OCI-LY7 (cell line): Measurements from ENCODE around the gene ARL13A. TPM values are rescaled to one million over a fixed set of nuclear protein-coding genes. Genes with fewer than 3 reads are reported as not detected.

ENCODE experiments used
- BruUV-seq: library from RNA; stranded (reverse); fragments of 400-500 nt; replicated peaks from 2 replicates; lab custom pipeline; 2021; lab: Mats Ljungman, UMichigan
- CTCF ChIA-PET: fragments of 300-600 bp; sonication (Branson Sonifier 250); formaldehyde crosslinking; loops from one replicate; lab custom pipeline; 2022; ENCODE audit warnings: antibody characterized with exemption; ENCODE audit not compliant: unreplicated experiment; lab: Charles Lee
- POLR2A ChIA-PET: fragments of 300-600 bp; sonication (Branson Sonifier 250); formaldehyde crosslinking; loops from one replicate; lab custom pipeline; 2022; ENCODE audit warnings: antibody characterized with exemption; lab: Charles Lee
- DNase-seq: peaks from one replicate; pipeline ENCODE4 v3.0.0-alpha.2; 2015; ENCODE audit warnings: low spot score
- H2AFZ ChIP-seq: fragments of 200-600 bp; sonication (generic), shearing (Covaris generic); 2 replicates; pipeline ENCODE4 v1.6.1; 2014; ENCODE audit warnings: mild to moderate bottlenecking, antibody characterized with exemption, low read length, moderate library complexity
- H3K27ac ChIP-seq: fragments of 200-600 bp; sonication (generic); 2 replicates; pipeline ENCODE4 v1.5.1; 2014; ENCODE audit warnings: mixed run types, low read depth, mild to moderate bottlenecking, moderate library complexity, low read length, inconsistent platforms; ENCODE audit not compliant: poor library complexity, severe bottlenecking
- H3K36me3 ChIP-seq: fragments of 200-600 bp; sonication (generic); 2 replicates; pipeline ENCODE4 v1.6.1; 2014; ENCODE audit warnings: mild to moderate bottlenecking, antibody characterized with exemption, low read length, moderate library complexity, mixed read lengths; ENCODE audit not compliant: insufficient read depth
- H3K4me1 ChIP-seq: fragments of 200-600 bp; sonication (generic); 2 replicates; pipeline ENCODE4 v1.5.1; 2014; ENCODE audit warnings: mild to moderate bottlenecking, low read length; ENCODE audit not compliant: insufficient read depth, poor library complexity, severe bottlenecking
- H3K4me2 ChIP-seq: fragments of 200-600 bp; sonication (generic); 2 replicates; pipeline ENCODE4 v1.6.1; 2014; ENCODE audit warnings: mild to moderate bottlenecking, low read length
- H3K4me3 ChIP-seq: fragments of 200-600 bp; sonication (generic); 2 replicates; pipeline ENCODE4 v1.5.1; 2014; ENCODE audit warnings: mild to moderate bottlenecking, low read depth, low read length; ENCODE audit not compliant: poor library complexity, severe bottlenecking
- H3K79me2 ChIP-seq: fragments of 200-600 bp; sonication (generic); 2 replicates; pipeline ENCODE4 v1.6.1; 2016; ENCODE audit warnings: low read depth, mild to moderate bottlenecking, low read length, moderate library complexity, mixed read lengths; ENCODE audit not compliant: insufficient read depth
- H3K9me2 ChIP-seq: fragments of 200-600 bp; sonication (generic); 2 replicates; pipeline ENCODE4 v1.6.1; 2016; ENCODE audit warnings: mild to moderate bottlenecking, low read length, mixed read lengths; ENCODE audit not compliant: insufficient read depth
- H3K9me3 ChIP-seq: fragments of 200-600 bp; sonication (generic); 2 replicates; pipeline ENCODE4 v1.6.1; 2014; ENCODE audit warnings: mild to moderate bottlenecking, mixed run types, low read length, mixed read lengths
- H4K20me1 ChIP-seq: fragments of 200-600 bp; sonication (generic); 2 replicates; pipeline ENCODE4 v1.6.1; 2014; ENCODE audit warnings: mild to moderate bottlenecking, antibody characterized with exemption, low read length, moderate library complexity, mixed read lengths; ENCODE audit not compliant: insufficient read depth
- CTCF ChIP-seq: fragments of 200-600 bp; sonication (generic); conservative IDR thresholded peaks from 2 replicates; pipeline ENCODE4 v1.5.1; 2014; ENCODE audit warnings: mild to moderate bottlenecking, antibody characterized with exemption, low read length, moderate library complexity, mixed read lengths
- EZH2phosphoT487 ChIP-seq: fragments of 200-600 bp; sonication (generic); IDR thresholded peaks from 2 replicates; pipeline ENCODE4 v1.6.1; 2018; ENCODE audit warnings: low read depth, borderline replicate concordance, mild to moderate bottlenecking, mixed run types, antibody characterized with exemption, low read length, moderate library complexity, mixed read lengths
- intact Hi-C: fragments of 100-400 bp; cut with micrococcal nuclease; formaldehyde crosslinking; loops from one replicate; pipeline ENCODE4 v1.10.0; 2022; ENCODE audit not compliant: unreplicated experiment
- total RNA-seq, 2 experiments: library from RNA; depleted of rRNA in 1 of 2; stranded (reverse); fragments of >200 nt in 1 of 2; shearing (Covaris generic) in 1 of 2; gene quantifications; 2 replicates each; pipeline ENCODE4 v1.2.3, GENCODE V29; 2014 to 2022

The ARL13A gene
- total RNA-seq, 2 experiments from 2014 or later, result not detected

- no peaks in the 10 kb centered on the region for H3K36me3 ChIP-seq
- no peaks in the 10 kb centered on the region for H3K79me2 ChIP-seq
- H2AFZ ChIP-seq, result no peak overlapping the region
- no peak for DNase-seq
- H3K9me3 ChIP-seq, result no peaks in the 10 kb centered on the region
- intact Hi-C loops, result no loop called here
- H3K4me2 ChIP-seq, result no peak overlapping the region
- H3K27ac ChIP-seq, result no peak overlapping the region
- CTCF ChIA-PET, result no interaction called here
- BruUV-seq, result no TSS peak
- POLR2A ChIA-PET, result no interaction called here
- no peak overlapping the region for H3K4me3 ChIP-seq
- TF ChIP-seq EZH2phosphoT487 (no peak), CTCF (no peak)
- no peaks in the 10 kb centered on the region for H4K20me1 ChIP-seq
- no peaks in the 10 kb centered on the region for H3K9me2 ChIP-seq
- H3K4me1 ChIP-seq, result no peaks in the 10 kb centered on the region
These were observed 15.3 kb downstream of the ARL13A start for GRCh38 chrX:100984818-100985217.

GRCh38 chrX:100990139-100990538 is 20.6 kb downstream of the ARL13A start:
- ChIA-PET POLR2A (interaction anchor here (0.6 kb wide), 2 partner anchors 90 to 108 kb away, joined by 3 read pairs; no protein-coding TSS in a partner anchor), CTCF (no interaction called here)
- no peak for TF ChIP-seq EZH2phosphoT487
- TF ChIP-seq CTCF, result no peak
- intact Hi-C loops, result no loop called here
- no peak for DNase-seq
- Histone ChIP-seq H4K20me1 (no peaks in the 10 kb centered on the region), H3K79me2 (no peaks in the 10 kb centered on the region), H3K36me3 (no peaks in the 10 kb centered on the region), H3K4me2 (no peak overlapping the region), H3K9me2 (no peaks in the 10 kb centered on the region), H3K9me3 (no peaks in the 10 kb centered on the region), H3K4me1 (no peaks in the 10 kb centered on the region), H2AFZ (no peak overlapping the region), H3K4me3 (no peak overlapping the region), H3K27ac (no peak overlapping the region)
- BruUV-seq, result no TSS peak

- Histone ChIP-seq H3K9me3 (no peaks in the 10 kb centered on the region), H3K4me1 (no peaks in the 10 kb centered on the region), H3K4me3 (no peak overlapping the region), H3K9me2 (no peaks in the 10 kb centered on the region), H2AFZ (no peak overlapping the region), H3K36me3 (no peaks in the 10 kb centered on the region), H4K20me1 (no peaks in the 10 kb centered on the region), H3K4me2 (no peak overlapping the region), H3K27ac (no peak overlapping the region), H3K79me2 (no peaks in the 10 kb centered on the region)
- BruUV-seq, result no TSS peak
- TF ChIP-seq EZH2phosphoT487 (no peak), CTCF (no peak)
- CTCF ChIA-PET, result no interaction called here
- intact Hi-C loops, result no loop called here
- DNase-seq, result no peak
- POLR2A ChIA-PET, result no interaction called here
These were observed 25.1 kb downstream of the ARL13A start for GRCh38 chrX:100994352-100995281.
